ENCODE measurements around the gene ODAM. TPM values are rescaled to one million over a fixed set of nuclear protein-coding genes. Genes with fewer than 3 reads are reported as not detected.

Gene ODAM
- not detected for total RNA-seq
- not detected for polyA plus RNA-seq (2013, experiment 1 of 2)
- polyA plus RNA-seq (2013, experiment 2 of 2): not detected
- 0 to 0.07 (median 0) reads per million in 172 experiments for total RNA-seq

DNA sequence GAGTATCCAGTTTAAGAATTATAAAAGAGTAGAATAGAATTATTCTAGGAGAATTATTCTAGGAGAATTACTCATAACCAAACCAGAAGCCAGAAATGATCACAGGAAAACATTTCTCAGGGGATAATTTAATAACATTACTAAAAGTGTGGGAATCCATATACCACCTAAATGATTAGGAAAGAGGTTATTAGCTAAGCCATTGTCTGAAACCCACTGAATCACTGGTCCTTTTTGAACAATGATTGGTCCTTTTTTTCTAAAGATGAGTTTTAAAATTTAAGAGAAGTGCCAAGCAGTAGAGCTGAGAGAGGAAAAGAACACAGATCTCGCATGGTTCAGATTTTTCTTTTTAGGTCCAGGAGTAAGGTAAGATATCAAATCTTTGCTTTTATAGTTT is at the start of gene ODAM:
TSS of gene ODAM (plus strand) at position 301 of the 400 bp plus-strand sequence. CDS start 819 bp downstream, outside the sequence.
- DNase-seq: no peak
- no peaks in the 10 kb centered on the region for H3K9me3 Mint-ChIP-seq
- no peaks in the 10 kb centered on the region for H3K36me3 Mint-ChIP-seq (ENCODE audit: low read depth)
- H3K4me3 ChIP-seq (ENCODE audit: low read length): no peak within 1 kb of the TSS
- TF ChIP-seq, protein P1, sequence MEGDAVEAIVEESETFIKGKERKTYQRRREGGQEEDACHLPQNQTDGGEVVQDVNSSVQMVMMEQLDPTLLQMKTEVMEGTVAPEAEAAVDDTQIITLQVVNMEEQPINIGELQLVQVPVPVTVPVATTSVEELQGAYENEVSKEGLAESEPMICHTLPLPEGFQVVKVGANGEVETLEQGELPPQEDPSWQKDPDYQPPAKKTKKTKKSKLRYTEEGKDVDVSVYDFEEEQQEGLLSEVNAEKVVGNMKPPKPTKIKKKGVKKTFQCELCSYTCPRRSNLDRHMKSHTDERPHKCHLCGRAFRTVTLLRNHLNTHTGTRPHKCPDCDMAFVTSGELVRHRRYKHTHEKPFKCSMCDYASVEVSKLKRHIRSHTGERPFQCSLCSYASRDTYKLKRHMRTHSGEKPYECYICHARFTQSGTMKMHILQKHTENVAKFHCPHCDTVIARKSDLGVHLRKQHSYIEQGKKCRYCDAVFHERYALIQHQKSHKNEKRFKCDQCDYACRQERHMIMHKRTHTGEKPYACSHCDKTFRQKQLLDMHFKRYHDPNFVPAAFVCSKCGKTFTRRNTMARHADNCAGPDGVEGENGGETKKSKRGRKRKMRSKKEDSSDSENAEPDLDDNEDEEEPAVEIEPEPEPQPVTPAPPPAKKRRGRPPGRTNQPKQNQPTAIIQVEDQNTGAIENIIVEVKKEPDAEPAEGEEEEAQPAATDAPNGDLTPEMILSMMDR (IDR thresholded peaks at IDR 0.05): no peak
- no peaks in the 10 kb centered on the region for H3K27me3 Mint-ChIP-seq
- ATAC-seq (ENCODE audit: poor library complexity): no peak
- ChIA-PET POLR2A (no interaction called here), CTCF (no interaction called here)
- H3K4me3 Mint-ChIP-seq: no peak within 1 kb of the TSS
- no peak within 1 kb of the TSS for H3K27ac ChIP-seq (ENCODE audit: low read depth in 1 of 2, low read length in 2 of 2)
- H3K27ac Mint-ChIP-seq: no peak within 1 kb of the TSS
- H3K36me3 ChIP-seq (ENCODE audit: insufficient read depth, low read length): no peaks in the 10 kb centered on the region
- intact Hi-C loops (cut with DNase I, micrococcal nuclease): no loop called here
- H3K27me3 ChIP-seq (ENCODE audit: control insufficient read depth in 1 of 2, insufficient read depth in 2 of 2, low read length in 2 of 2): no peaks in the 10 kb centered on the region
- H3K4me1 ChIP-seq (ENCODE audit: insufficient read depth, low read length): no peaks in the 10 kb centered on the region
- H3K4me1 Mint-ChIP-seq (ENCODE audit: low read depth): no peaks in the 10 kb centered on the region
- no peaks in the 10 kb centered on the region for H3K9me3 ChIP-seq (ENCODE audit: control insufficient read depth in 1 of 2, insufficient read depth in 1 of 2, low read length in 2 of 2)

DNA sequence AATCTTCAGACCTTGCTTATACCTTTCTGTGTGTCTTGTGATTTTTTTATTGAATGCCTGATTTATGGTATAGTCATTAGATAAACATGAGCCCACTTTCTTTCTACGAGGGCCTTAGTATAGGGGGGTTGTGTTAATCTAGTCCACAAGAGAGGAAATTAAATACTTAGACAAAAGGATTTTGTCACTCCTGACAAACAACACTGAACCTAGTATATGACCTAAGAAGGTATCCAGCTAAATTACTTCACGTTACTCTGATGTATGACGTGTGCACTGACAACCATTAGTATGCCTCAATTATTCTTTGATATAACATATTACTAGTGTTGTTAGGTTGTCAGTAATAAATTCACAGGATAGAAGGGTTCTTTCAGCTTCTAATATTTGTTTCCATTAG is 44.3 kb upstream of the ODAM start:
- no peak overlapping the region for H3K27ac Mint-ChIP-seq
- H3K4me1 Mint-ChIP-seq (ENCODE audit: low read depth): no peaks in the 10 kb centered on the region
- Histone ChIP-seq H3K27me3 (ENCODE audit: control insufficient read depth in 1 of 2, insufficient read depth in 2 of 2, low read length in 2 of 2) (no peaks in the 10 kb centered on the region), H3K27ac (ENCODE audit: low read depth in 1 of 2, low read length in 2 of 2) (no peak overlapping the region), H3K4me1 (ENCODE audit: insufficient read depth, low read length) (no peaks in the 10 kb centered on the region), H3K36me3 (ENCODE audit: insufficient read depth, low read length) (no peaks in the 10 kb centered on the region), H3K4me3 (ENCODE audit: low read length) (no peak overlapping the region), H3K9me3 (ENCODE audit: control insufficient read depth in 1 of 2, insufficient read depth in 1 of 2, low read length in 2 of 2) (no peaks in the 10 kb centered on the region)
- no peak for ATAC-seq (ENCODE audit: poor library complexity)
- no peaks in the 10 kb centered on the region for H3K27me3 Mint-ChIP-seq
- DNase-seq: no peak
- no peaks in the 10 kb centered on the region for H3K9me3 Mint-ChIP-seq
- H3K4me3 Mint-ChIP-seq: no peak overlapping the region
- ChIA-PET CTCF (no interaction called here), POLR2A (no interaction called here)
- TF ChIP-seq, protein P1 (IDR thresholded peaks at IDR 0.05): no peak
- H3K36me3 Mint-ChIP-seq (ENCODE audit: low read depth): no peaks in the 10 kb centered on the region
- intact Hi-C loops (cut with DNase I, micrococcal nuclease): no loop called here

DNA sequence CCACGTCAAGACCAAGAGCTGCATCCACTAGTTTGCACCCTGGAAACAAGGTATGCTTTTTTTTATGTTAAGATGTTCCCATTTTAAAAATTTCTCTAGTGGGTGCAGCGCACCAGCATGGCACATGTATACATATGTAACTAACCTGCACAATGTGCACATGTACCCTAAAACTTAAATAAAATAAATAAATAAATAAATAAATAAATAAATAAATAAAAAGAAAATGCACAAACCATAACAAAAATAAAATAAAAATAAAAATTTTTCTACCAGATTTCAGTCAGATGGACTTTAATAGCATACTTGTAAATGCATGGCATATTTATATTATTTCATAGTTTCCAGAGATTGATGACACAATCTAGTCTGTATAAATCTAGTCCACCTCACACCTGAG is 43.4 kb upstream of the ODAM start:
- Histone ChIP-seq H3K9me3 (ENCODE audit: control insufficient read depth in 1 of 2, insufficient read depth in 1 of 2, low read length in 2 of 2) (no peaks in the 10 kb centered on the region), H3K27me3 (ENCODE audit: control insufficient read depth in 1 of 2, insufficient read depth in 2 of 2, low read length in 2 of 2) (no peaks in the 10 kb centered on the region), H3K36me3 (ENCODE audit: insufficient read depth, low read length) (no peaks in the 10 kb centered on the region), H3K27ac (ENCODE audit: low read depth in 1 of 2, low read length in 2 of 2) (no peak overlapping the region), H3K4me1 (ENCODE audit: insufficient read depth, low read length) (no peaks in the 10 kb centered on the region), H3K4me3 (ENCODE audit: low read length) (no peak overlapping the region)
- no peaks in the 10 kb centered on the region for H3K9me3 Mint-ChIP-seq
- TF ChIP-seq, protein P1 (IDR thresholded peaks at IDR 0.05): no peak
- ATAC-seq (ENCODE audit: poor library complexity) (no peak), DNase-seq (no peak)
- ChIA-PET CTCF (no interaction called here), POLR2A (no interaction called here)
- H3K4me3 Mint-ChIP-seq: no peak overlapping the region
- H3K36me3 Mint-ChIP-seq (ENCODE audit: low read depth): no peaks in the 10 kb centered on the region
- H3K27me3 Mint-ChIP-seq: no peaks in the 10 kb centered on the region
- H3K4me1 Mint-ChIP-seq (ENCODE audit: low read depth): no peaks in the 10 kb centered on the region
- no peak overlapping the region for H3K27ac Mint-ChIP-seq
- intact Hi-C loops (cut with DNase I, micrococcal nuclease): no loop called here

Measured in CD4-positive, alpha-beta T cell (primary cell).